AG04450 (cell line): ENCODE measurements around the gene PPP1CA. TPM values are rescaled to one million over a fixed set of nuclear protein-coding genes. Genes with fewer than 3 reads are reported as not detected.

Source experiments
- CTCF ChIA-PET: fragments of 300-600, 350-600 bp; formaldehyde crosslinking; extraction: SDS; loops from one replicate; lab custom pipeline; 2022; ENCODE audit warnings: antibody characterized with exemption, inconsistent platforms; lab: Charles Lee
- POLR2A ChIA-PET: fragments of 350-600 bp; formaldehyde crosslinking; extraction: SDS; loops from one replicate; lab custom pipeline; 2021; ENCODE audit warnings: antibody characterized with exemption, inconsistent platforms; lab: Yijun Ruan, JAX
- DNase-seq: peaks from one replicate; pipeline ENCODE4 v3.0.0-alpha.2; 2011; ENCODE audit warnings: low read depth, low spot score
- H3K27ac ChIP-seq: one replicate; pipeline ENCODE4 v1.5.1; 2012; ENCODE audit warnings: low read depth, low read length, control low read depth
- H3K27me3 ChIP-seq: one replicate; pipeline ENCODE4 v1.6.0; 2012; ENCODE audit warnings: low read length; ENCODE audit not compliant: control insufficient read depth, insufficient read depth
- H3K4me3 ChIP-seq: 2 replicates; pipeline ENCODE4 v1.5.1; 2011; ENCODE audit warnings: mild to moderate bottlenecking, low read depth, low read length, control low read depth
- H3K9me3 ChIP-seq: 2 replicates; pipeline ENCODE4 v1.5.1; 2012; ENCODE audit warnings: low read length; ENCODE audit not compliant: control insufficient read depth, insufficient read depth
- CTCF ChIP-seq: IDR thresholded peaks from 2 replicates; pipeline ENCODE4 v1.5.1; 2011; ENCODE audit warnings: low read depth, low read length, control low read depth, inconsistent platforms
- polyA minus RNA-seq: library from RNA; depleted of rRNA, polyadenylated mRNA; stranded (reverse); fragments of >200 nt; gene quantifications from 2 replicates; pipeline ENCODE4 v1.2.3, GENCODE V29; 2011; rRNA and poly(A)+ RNA removed
- polyA plus RNA-seq: library from polyadenylated mRNA; depleted of rRNA; stranded (reverse); fragments of >200 nt; gene quantifications from 2 replicates; pipeline ENCODE4 v1.2.3, GENCODE V29; 2011; rRNA removed

Gene PPP1CA
- polyA plus RNA-seq (116 and 140 TPM in 2 replicates), polyA minus RNA-seq (107 and 146 TPM in 2 replicates)

GRCh38 chr11:67401495-67402191 lies at the start of gene PPP1CA:
Gene PPP1CA (minus strand): TSS chr11:67401858. CDS start chr11:67401782, 76 bp downstream.
- CTCF ChIA-PET = interaction anchor here (0.6 to 3.1 kb wide), 36 partner anchors 9 to 207 kb away, joined by 3 to 23 read pairs (median 4); partner anchors contain the start of genes AIP, CDK2AP2, POLD4 and PTPRCAP
- H3K4me3 ChIP-seq = peak within 1 kb of the TSS; percentile 91
- POLR2A ChIA-PET = interaction anchor here (0.7 to 2.5 kb wide), 16 partner anchors 10 to 182 kb away, joined by 3 to 30 read pairs (median 4); partner anchors contain the start of genes AIP, CLCF1, GSTP1 and POLD4
- H3K27ac ChIP-seq = peak within 1 kb of the TSS; percentile 82
- 0 out of 2 replicates have a peak, but pooled peaks have one; percentile 7 for TF ChIP-seq CTCF
- DNase-seq = peak; percentile 65
- no peaks in the 10 kb centered on the region for H3K27me3 ChIP-seq
- H3K9me3 ChIP-seq = peaks cover 3% of the 10 kb centered on the region; the same call in 1 of the 2 replicates

GRCh38 chr11:67450796-67451657 lies 49.4 kb upstream of the PPP1CA start:
- DNase-seq = no peak
- no peak overlapping the region for H3K4me3 ChIP-seq
- ChIA-PET CTCF (no interaction called here), POLR2A (interaction anchor here (0.5 kb wide), 1 partner anchor 10 kb away, joined by 3 read pairs; no protein-coding TSS in a partner anchor)
- peaks cover 11% of the 10 kb centered on the region for H3K27me3 ChIP-seq
- no peak overlapping the region for H3K27ac ChIP-seq
- no peak for TF ChIP-seq CTCF
- no peaks in the 10 kb centered on the region; the same call in 1 of the 2 replicates for H3K9me3 ChIP-seq

- no peak overlapping the region for H3K27ac ChIP-seq
- ChIA-PET CTCF (interaction anchor here (0.6 kb wide), 1 partner anchor 203 kb away, joined by 3 read pairs; no protein-coding TSS in a partner anchor), POLR2A (interaction anchor here (0.6 kb wide), 2 partner anchors 9 to 15 kb away, joined by 3 read pairs; no protein-coding TSS in a partner anchor)
- H3K4me3 ChIP-seq = no peak overlapping the region
- no peak for DNase-seq
- no peak for TF ChIP-seq CTCF
- H3K27me3 ChIP-seq = peaks cover 3% of the 10 kb centered on the region
- no peaks in the 10 kb centered on the region; the same call in 1 of the 2 replicates for H3K9me3 ChIP-seq
These were observed 47.6 kb upstream of the PPP1CA start for GRCh38 chr11:67449116-67449844.

GRCh38 chr11:67448220-67448609 lies 46.6 kb upstream of the PPP1CA start:
- Histone ChIP-seq H3K27me3 (peaks cover 3% of the 10 kb centered on the region), H3K9me3 (no peaks in the 10 kb centered on the region; the same call in 1 of the 2 replicates), H3K27ac (no peak overlapping the region), H3K4me3 (no peak overlapping the region)
- ChIA-PET CTCF (interaction anchor here (0.6 kb wide), 1 partner anchor 204 kb away, joined by 3 read pairs; no protein-coding TSS in a partner anchor), POLR2A (no interaction called here)
- no peak for DNase-seq
- no peak for TF ChIP-seq CTCF
